ENCODE results near the gene CLTC.
A peak's percentile ranks its signal among the peaks of the same experiment; 100 is the strongest.
"Not testable (repeated sequence)": the region's sequence is repeated elsewhere in the genome, so short reads cannot be mapped to it uniquely, and the experiment has no call there.

Gene CLTC

DNA sequence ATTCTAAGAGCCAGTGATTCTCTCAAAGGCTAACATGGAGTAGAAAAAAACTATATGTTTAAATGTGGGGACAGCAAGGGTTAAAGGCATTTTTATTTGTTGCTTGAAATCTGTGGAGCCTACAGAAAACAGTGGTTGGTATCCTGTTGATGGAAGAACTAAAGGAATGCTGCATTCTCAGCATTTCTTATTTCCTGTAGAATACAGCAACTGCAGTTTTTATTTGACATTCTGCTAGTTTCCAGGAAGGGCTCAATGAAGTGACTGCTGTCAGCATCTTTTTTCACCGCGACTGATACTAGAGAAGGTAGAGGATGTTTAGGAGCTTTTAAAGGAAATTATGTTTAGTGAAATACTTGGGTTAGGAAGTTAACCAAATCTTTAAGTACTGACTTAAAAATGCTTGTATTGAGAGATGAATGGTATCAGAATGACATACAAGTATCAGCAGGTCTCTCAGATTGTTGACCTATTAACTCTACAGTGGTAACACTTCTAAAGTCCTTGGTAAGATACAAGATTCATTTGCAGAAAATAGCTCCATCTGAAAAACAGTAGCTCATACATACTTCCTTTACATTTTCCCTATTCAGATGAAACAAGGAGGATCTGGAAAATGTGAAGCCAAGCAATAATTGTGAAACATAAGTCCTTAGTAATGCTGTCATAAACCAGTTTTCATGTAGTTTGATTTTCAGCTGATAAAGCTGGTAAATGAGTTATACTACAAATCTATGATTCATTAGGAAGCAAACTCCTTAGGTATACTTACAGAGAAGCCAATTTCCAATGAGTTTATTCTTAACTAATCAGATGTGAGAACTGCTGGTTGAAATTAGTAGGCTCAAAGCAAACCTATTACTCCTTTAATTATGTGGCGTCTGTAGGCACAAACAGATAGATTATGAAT is 15.2 kb downstream of the CLTC start:
- FAIRE-seq, result no peak

DNA sequence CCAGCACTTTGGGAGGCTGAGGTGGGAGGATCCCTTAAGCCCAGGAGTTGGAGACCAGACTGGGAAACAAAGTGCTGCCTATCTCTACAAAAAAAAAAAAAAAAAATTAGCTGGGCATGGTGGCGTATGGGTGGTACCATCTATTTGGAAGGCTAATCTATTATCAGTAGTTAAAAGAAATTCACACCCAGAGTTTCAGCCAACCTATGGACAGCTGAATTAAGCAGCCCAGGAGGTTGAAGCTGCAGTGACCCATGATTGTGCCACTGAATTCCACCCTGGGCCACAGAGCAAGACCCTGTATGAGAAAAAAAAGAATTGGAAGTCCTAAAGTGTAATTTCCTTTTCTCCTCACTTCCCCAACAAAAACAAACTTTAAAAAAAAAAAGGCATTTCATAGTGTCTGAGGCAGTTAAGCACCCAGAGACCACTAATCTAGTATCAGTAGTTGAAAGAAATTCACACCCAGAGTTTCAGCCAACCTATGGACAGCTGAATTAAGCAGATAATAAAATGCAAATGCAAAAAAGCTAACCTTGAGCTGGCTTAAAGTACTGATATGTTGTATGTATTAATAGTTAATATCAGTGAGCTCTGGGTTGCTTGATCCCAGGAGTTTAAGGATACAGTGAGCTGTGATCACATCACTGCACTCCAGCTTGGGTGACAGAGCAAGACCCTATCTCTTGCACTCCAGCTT is 18.1 kb downstream of the CLTC start:
- no peak for FAIRE-seq

DNA sequence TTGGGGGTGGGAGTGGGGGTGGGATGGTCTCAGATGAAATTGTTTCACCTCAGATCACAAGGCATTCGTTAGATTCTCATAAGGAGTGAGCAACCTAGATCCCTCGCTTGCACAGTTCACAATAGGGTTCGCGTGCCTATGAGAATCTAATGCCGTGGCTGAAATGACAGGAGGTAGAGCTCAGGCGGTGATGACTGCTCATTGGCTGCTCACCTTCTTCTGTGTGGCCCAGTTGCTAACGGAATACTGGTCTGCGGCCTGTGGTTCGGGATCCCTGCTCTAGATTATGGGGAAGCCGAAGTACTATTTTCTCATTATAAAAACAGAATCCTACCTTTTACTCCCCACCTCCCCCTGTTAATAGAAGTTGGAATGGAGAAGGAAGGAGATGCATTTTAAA is 18.9 kb downstream of the CLTC start:
- FAIRE-seq, result no peak

DNA sequence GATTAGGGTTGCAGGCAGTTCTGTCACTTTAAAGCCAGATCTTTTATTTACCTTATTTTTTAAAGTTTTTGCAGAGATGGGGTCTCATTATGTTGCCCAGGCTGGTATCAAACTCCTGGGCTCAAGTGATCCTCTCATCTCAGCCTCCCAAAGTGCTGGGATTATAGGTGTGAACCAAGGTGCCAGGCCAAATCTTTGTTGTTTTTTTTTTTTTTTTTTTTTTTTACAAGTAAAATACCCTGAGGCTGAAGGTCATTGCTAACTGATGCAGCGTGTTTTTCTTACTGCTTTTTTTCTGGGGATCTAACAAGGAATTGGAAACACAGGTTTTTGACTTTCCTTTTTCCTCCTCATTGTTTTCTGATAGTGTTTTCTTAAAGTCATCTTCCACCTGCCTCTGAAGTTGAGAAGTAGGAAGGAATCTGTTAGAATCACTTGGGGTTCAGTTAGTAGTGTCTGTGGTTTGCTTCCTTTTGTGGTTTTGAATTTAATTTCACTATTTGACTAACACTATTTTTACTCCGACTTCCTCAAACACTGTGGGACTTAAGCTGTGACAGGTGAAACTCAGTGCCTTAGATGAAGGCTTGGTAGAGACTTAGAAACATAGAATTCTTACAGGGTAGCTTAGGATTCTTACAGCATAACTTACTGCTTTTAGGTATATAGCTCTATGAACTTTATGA is 22.2 kb downstream of the CLTC start:
- no peak for FAIRE-seq

DNA sequence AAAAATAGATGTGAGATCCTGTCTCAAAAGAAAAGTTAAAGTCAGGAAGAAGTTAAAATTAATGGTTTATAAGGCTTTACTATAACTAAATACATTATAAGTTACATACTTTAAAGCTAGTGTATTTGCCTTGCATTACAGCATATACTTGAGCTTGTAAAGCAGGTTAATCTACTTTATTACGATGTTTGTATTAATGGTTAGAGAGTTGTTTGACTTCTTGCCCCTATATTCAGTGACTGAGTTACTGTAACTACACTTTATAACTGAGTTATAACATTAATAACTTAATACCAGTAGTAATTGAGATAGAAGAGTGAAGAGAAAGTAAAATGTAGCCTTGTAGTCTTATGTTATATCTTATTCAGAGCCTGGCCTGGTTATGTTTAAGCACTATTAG is 22.9 kb downstream of the CLTC start:
- FAIRE-seq, result no peak

DNA sequence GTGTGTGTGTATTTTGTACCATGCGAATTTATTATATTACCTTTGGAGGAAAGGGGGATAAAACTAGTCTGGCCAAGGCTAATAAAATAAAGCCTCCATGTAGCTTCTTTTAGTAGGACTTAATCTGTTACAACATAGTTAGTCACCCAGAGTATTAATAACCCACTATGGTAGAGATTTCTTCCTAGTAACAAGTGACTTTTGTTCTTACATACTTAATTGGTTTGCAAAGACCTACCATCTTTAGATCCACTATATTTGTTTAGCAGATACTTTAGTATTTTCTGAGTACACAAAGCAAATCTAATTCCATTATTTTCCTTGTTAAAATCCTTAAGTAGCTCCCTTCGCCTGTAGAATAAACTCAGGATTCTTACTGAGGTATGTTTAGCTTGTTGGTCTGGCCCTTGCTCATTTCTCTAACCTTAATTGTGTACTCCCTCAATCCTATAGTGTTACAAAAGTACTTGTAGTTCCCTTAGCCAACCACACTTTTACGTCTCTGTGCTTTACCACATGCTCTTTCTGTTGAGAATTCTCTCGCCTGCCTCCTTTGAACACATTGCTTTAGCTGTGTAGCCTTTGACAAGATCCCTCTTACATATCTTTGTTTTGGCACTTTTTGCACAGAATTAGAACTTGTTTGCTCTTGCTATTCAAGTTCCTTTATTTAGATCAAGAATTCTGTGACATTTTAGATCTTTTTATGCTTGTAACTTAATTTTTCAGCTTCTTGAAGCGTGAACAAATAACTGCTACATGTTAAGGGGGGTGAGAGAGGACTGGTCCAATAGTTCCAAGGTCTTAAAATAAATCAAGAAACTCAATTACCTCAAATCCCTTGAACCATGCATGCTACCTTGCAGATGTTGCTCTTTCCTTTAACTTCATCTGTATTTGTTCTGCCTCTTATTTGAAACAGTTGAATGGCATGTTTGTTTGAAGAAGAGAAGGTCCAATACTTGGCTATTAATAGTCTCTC is 23.8 kb downstream of the CLTC start:
- no peak for FAIRE-seq

GRCh38 chr17:59647288-59647687 is 27.6 kb downstream of the CLTC start:
- FAIRE-seq, result no peak

DNA sequence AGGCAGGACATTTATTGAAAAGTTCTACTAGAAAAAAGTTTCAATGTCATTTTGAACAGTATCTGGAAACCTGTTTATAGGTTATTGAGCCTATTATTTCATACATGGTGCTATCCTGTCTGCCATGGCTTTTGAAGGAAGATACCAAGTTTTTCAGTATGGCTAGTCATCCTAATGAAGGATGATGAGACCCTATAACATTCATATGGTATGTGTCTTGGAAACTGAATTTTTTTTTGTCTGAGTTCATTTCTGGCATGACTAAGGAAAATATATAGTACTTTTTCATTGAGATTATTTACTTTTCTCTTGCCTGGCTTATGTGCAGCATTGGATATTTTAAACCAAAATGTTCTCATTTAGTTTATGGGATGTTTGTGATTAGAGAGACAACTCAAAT is 30.2 kb downstream of the CLTC start:
- FAIRE-seq, result no peak

DNA sequence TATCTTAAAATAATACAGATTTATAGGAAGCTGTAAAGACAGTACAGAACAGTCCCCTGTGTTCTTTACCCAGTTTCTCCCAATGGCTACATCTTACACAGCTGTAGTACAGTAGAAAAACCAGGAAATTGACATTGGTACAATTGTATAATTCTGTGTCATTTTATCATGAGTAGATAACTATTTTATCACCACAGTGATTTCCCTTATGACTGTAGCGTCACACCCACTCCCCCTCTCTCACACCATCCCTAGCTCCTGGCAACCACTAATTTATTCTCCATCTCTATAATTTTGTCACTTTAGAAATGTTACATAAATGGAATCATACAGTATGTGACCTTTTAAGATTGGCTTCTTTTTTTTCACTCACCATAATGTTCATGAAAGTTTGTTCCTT is 30.9 kb downstream of the CLTC start:
- FAIRE-seq, result no peak

DNA sequence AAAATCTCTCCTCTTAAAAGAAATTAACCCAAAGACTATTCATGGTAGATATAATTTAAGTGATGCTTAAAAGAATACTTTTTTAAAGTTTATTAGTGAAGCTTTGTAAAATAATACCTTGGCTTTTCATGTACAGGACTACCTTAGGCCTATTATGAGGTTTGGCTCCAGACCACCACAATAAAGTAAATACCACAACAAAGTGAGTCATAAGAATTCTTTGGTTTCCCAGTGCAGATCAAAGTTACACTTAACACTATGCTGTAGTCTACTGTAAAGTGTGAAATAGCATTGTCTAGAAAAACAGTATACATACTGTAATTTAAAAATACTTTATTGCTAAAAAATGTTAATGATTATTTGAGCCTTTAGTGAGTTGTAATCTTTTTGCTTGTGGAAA is 31.7 kb downstream of the CLTC start:
- FAIRE-seq, result no peak

GRCh38 chr17:59652119-59652518 is 32.4 kb downstream of the CLTC start:
- FAIRE-seq, result no peak

GRCh38 chr17:59656624-59657023 is 36.9 kb downstream of the CLTC start:
- not testable (repeated sequence) for FAIRE-seq

DNA sequence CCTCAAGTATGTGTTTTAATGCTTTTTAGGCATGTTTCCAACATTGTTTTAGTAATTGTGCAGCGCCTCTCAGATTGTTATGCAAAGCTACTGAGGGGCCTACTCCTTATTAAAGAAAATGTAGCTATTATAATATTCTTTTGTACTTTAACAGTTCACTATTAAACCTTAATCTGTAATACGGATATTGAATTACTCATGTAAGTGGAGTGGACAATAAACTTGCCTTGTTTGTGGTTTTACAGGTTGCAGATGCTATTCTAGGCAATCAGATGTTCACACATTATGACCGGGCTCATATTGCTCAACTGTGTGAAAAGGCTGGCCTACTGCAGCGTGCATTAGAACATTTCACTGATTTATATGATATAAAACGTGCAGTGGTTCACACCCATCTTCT is 46.5 kb downstream of the CLTC start:
- no peak for FAIRE-seq

DNA sequence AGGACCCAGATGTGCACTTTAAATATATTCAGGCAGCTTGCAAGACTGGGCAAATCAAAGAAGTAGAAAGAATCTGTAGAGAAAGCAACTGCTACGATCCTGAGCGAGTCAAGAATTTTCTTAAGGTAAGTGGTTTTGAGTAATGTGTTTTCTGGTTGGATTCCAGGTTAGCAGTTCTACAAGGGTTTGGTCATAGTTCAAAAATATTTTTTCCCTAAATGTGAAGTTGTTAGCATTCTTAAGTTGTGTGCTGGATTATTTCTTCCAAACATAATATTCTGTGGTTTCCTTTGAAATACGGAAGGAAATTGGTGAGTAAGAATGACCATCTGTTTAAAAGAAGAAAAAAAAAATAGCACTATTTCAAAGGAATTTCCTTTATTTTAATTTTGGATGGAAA is 49.1 kb downstream of the CLTC start:
- peak; percentile 51 for FAIRE-seq

DNA sequence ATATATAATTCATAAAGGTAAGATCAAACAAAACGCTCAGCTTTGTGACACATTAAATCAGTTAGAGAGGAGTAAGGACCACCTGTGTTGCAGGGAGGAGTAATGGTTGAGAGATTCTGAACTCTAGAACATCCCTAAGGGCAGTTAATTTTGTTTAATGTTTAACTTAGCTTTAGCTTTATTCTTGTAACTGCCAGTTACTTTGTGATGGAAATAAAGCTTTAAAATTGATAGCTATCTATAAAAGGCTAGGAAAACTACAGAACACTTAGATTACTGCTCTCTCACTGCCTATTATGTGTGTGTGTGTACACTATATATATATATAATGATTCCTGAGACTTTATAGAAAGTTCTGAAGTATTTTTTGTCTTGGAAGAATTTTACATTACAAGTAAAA is 49.7 kb downstream of the CLTC start:
- FAIRE-seq, result peak; percentile 79

- no peak for FAIRE-seq
These were observed 50.2 kb downstream of the CLTC start for GRCh38 chr17:59669944-59670343.

DNA sequence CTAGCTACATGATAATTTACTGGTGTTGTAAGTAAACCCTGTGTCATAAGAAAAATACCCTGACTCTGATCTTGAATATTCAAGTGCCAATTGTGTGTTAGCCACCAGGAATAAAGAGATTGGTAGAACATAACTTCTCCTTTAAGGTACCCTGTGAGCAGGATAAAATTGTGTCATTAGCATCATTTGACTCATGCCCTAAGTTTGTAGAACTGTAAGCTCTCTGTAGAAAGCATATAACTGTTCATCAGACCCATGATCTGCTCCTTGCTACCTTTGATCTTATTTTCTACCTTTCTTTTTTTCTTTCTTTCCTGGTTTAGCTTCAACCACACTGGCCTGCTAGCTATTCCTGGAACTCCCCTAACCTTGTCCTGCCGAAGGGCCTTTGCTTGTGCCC is 51.7 kb downstream of the CLTC start:
- FAIRE-seq, result no peak

- FAIRE-seq, result no peak
These were observed 55.5 kb downstream of the CLTC start for GRCh38 chr17:59675231-59675630.

DNA sequence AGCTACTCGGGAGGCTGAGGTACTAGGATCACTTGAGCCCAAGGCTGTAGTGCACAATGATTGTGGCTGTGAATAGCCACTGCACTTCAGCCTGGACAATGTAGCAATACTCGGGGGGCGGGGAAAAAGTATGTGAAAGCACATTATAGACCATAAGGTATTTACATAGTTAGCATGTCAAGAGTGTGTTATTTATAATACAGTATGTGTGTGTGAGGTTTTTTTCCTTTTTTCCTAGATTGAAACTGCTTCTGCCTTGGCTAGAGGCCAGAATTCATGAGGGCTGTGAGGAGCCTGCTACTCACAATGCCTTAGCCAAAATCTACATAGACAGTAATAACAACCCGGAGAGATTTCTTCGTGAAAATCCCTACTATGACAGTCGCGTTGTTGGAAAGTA is 57.0 kb downstream of the CLTC start:
- FAIRE-seq, result no peak

DNA sequence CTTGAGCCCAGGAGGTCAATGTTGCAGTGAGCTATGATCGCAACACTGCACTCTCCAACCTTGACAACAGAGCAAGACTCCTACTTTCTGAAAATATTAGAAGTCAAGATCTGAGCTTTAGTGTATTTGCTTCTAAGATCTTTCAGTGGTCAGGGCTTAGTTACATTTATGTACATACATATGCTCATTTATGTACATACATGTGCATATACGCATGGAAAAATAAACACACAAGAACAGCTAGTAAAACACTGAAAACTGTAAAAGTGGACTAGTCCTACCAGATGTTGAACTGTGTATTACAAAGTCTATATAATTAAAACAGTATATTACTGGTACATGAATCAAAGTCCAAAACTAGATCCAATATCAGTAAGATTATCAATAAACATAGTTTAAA is 59.2 kb downstream of the CLTC start:
- no peak for FAIRE-seq

DNA sequence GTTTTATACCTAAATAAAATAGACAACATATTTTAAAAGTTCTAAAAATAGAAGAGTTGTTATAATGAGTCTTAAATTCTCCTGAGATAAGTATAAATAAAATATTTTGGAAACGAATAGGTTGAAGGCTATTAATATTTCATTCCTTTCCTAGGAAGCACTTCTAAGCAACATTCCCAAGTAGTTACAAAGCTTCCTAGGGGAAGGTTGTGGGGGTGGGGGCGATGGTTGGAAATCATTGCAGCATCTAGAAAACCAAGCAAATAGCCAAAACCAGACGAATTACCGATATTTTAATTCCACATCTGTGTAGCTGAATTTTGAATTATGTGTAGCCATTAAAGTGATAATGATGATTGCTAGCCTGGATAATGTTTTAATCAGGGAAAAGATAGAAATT is 60.6 kb downstream of the CLTC start:
- FAIRE-seq, result no peak

- FAIRE-seq, result no peak
These were observed 63.6 kb downstream of the CLTC start for GRCh38 chr17:59683283-59683682.
